ENCODE measurements around the gene PHLDA2. TPM values are rescaled to one million over a fixed set of nuclear protein-coding genes. Genes with fewer than 3 reads are reported as not detected.

The PHLDA2 gene
- total and polyA plus RNA-seq, 2 experiments from 2014 or later, result 3.8 to 16.5 TPM

DNA sequence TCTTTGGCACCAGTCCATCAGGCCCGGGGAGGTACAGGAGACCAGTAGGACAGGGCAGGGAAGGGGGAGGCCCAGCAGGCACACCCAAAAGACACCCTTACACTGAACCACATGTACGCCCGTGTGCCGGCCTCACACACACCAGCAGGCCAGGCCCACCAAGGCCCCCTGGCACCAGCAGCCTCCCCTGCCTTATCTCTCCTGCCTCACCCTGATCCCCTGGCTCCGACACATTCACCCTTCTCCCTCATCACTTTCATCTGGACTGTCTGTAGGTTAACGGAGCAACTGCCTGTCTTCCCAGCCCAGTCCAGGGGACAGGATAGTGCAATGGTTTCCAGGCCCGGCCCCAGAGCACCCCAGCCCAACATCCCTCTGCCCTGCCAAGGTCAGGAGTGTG, 48.6 kb downstream of the PHLDA2 start:
- H3K36me3 ChIP-seq (ENCODE audit: insufficient read depth), result no peaks in the 10 kb centered on the region
- TF ChIP-seq EZH2phosphoT487 (IDR thresholded peaks at IDR 0.05; ENCODE audit: unreplicated experiment) (no peak), ETS1 (IDR thresholded peaks at IDR 0.05) (no peak), ZNF114 (CRISPR knock-in tag; IDR thresholded peaks at IDR 0.05) (no peak), EZH2 (IDR thresholded peaks at IDR 0.05; ENCODE audit: low read depth, unreplicated experiment) (no peak), JUNB (IDR thresholded peaks at IDR 0.05; ENCODE audit: unreplicated experiment) (no peak), NANOG (IDR thresholded peaks at IDR 0.05; ENCODE audit: borderline replicate concordance) (no peak), STAT1 (IDR thresholded peaks at IDR 0.05; ENCODE audit: unreplicated experiment) (no peak), POLR2AphosphoS5 (IDR thresholded peaks at IDR 0.05; ENCODE audit: low read depth) (no peak), ZNF331 (CRISPR knock-in tag; IDR thresholded peaks at IDR 0.05; ENCODE audit: low read depth) (no peak), CREB1 (CRISPR knock-in tag; IDR thresholded peaks at IDR 0.05; ENCODE audit: low read depth) (no peak), CTCF (conservative IDR thresholded peaks at IDR 0.05; ENCODE audit: low read depth in 2 of 2) (no peak)
- TF ChIP-seq, protein P1, sequence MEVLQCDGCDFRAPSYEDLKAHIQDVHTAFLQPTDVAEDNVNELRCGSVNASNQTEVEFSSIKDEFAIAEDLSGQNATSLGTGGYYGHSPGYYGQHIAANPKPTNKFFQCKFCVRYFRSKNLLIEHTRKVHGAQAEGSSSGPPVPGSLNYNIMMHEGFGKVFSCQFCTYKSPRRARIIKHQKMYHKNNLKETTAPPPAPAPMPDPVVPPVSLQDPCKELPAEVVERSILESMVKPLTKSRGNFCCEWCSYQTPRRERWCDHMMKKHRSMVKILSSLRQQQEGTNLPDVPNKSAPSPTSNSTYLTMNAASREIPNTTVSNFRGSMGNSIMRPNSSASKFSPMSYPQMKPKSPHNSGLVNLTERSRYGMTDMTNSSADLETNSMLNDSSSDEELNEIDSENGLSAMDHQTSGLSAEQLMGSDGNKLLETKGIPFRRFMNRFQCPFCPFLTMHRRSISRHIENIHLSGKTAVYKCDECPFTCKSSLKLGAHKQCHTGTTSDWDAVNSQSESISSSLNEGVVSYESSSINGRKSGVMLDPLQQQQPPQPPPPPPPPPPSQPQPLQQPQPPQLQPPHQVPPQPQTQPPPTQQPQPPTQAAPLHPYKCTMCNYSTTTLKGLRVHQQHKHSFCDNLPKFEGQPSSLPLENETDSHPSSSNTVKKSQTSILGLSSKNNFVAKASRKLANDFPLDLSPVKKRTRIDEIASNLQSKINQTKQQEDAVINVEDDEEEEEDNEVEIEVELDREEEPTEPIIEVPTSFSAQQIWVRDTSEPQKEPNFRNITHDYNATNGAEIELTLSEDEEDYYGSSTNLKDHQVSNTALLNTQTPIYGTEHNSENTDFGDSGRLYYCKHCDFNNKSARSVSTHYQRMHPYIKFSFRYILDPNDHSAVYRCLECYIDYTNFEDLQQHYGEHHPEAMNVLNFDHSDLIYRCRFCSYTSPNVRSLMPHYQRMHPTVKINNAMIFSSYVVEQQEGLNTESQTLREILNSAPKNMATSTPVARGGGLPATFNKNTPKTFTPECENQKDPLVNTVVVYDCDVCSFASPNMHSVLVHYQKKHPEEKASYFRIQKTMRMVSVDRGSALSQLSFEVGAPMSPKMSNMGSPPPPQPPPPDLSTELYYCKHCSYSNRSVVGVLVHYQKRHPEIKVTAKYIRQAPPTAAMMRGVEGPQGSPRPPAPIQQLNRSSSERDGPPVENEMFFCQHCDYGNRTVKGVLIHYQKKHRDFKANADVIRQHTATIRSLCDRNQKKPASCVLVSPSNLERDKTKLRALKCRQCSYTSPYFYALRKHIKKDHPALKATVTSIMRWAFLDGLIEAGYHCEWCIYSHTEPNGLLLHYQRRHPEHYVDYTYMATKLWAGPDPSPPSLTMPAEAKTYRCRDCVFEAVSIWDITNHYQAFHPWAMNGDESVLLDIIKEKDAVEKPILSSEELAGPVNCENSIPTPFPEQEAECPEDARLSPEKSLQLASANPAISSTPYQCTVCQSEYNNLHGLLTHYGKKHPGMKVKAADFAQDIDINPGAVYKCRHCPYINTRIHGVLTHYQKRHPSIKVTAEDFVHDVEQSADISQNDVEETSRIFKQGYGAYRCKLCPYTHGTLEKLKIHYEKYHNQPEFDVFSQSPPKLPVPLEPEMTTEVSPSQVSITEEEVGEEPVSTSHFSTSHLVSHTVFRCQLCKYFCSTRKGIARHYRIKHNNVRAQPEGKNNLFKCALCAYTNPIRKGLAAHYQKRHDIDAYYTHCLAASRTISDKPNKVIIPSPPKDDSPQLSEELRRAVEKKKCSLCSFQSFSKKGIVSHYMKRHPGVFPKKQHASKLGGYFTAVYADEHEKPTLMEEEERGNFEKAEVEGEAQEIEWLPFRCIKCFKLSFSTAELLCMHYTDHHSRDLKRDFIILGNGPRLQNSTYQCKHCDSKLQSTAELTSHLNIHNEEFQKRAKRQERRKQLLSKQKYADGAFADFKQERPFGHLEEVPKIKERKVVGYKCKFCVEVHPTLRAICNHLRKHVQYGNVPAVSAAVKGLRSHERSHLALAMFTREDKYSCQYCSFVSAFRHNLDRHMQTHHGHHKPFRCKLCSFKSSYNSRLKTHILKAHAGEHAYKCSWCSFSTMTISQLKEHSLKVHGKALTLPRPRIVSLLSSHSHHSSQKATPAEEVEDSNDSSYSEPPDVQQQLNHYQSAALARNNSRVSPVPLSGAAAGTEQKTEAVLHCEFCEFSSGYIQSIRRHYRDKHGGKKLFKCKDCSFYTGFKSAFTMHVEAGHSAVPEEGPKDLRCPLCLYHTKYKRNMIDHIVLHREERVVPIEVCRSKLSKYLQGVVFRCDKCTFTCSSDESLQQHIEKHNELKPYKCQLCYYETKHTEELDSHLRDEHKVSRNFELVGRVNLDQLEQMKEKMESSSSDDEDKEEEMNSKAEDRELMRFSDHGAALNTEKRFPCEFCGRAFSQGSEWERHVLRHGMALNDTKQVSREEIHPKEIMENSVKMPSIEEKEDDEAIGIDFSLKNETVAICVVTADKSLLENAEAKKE (CRISPR knock-in tag; IDR thresholded peaks at IDR 0.05), result no peak
- TF ChIP-seq, protein P2, sequence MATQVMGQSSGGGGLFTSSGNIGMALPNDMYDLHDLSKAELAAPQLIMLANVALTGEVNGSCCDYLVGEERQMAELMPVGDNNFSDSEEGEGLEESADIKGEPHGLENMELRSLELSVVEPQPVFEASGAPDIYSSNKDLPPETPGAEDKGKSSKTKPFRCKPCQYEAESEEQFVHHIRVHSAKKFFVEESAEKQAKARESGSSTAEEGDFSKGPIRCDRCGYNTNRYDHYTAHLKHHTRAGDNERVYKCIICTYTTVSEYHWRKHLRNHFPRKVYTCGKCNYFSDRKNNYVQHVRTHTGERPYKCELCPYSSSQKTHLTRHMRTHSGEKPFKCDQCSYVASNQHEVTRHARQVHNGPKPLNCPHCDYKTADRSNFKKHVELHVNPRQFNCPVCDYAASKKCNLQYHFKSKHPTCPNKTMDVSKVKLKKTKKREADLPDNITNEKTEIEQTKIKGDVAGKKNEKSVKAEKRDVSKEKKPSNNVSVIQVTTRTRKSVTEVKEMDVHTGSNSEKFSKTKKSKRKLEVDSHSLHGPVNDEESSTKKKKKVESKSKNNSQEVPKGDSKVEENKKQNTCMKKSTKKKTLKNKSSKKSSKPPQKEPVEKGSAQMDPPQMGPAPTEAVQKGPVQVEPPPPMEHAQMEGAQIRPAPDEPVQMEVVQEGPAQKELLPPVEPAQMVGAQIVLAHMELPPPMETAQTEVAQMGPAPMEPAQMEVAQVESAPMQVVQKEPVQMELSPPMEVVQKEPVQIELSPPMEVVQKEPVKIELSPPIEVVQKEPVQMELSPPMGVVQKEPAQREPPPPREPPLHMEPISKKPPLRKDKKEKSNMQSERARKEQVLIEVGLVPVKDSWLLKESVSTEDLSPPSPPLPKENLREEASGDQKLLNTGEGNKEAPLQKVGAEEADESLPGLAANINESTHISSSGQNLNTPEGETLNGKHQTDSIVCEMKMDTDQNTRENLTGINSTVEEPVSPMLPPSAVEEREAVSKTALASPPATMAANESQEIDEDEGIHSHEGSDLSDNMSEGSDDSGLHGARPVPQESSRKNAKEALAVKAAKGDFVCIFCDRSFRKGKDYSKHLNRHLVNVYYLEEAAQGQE (IDR thresholded peaks at IDR 0.05; ENCODE audit: unreplicated experiment), result no peak
- peaks cover 5% of the 10 kb centered on the region; the same call in 2 of the 3 replicates for H3K9me3 Mint-ChIP-seq
- H3K4me3 ChIP-seq, result no peak overlapping the region
- H3K79me2 ChIP-seq (replicated peaks; ENCODE audit: insufficient read depth), result no peaks in the 10 kb centered on the region
- H3K36me3 Mint-ChIP-seq (ENCODE audit: low read depth), result peaks cover 6% of the 10 kb centered on the region
- H2AFZ ChIP-seq, result no peak overlapping the region
- no peak overlapping the region for H3K27ac Mint-ChIP-seq
- H3K27ac ChIP-seq (ENCODE audit: low read depth), result no peak overlapping the region
- no peaks in the 10 kb centered on the region for H3K9me2 ChIP-seq (ENCODE audit: insufficient read depth)
- no peak overlapping the region for H3K4me2 ChIP-seq
- H3K27me3 Mint-ChIP-seq (ENCODE audit: insufficient read depth, low read depth, poor library complexity), result peaks cover 40% of the 10 kb centered on the region
- peaks cover 13% of the 10 kb centered on the region for H3K4me1 Mint-ChIP-seq
- no peak overlapping the region for H3K4me3 Mint-ChIP-seq
- peaks cover 5% of the 10 kb centered on the region; the same call in 1 of the 2 replicates for H4K20me1 ChIP-seq (replicated peaks; ENCODE audit: insufficient read depth)
- peaks cover 17% of the 10 kb centered on the region for H3K4me1 ChIP-seq (ENCODE audit: insufficient read depth)
- DNase-seq (ENCODE audit: low spot score) (no peak), ATAC-seq (no peak)
- H3F3A ChIP-seq (replicated peaks; ENCODE audit: low read depth), result peaks cover 3% of the 10 kb centered on the region; the same call in 1 of the 2 replicates
- peaks cover 79% of the 10 kb centered on the region for H3K27me3 ChIP-seq (ENCODE audit: insufficient read depth)
